DOHH2 (cell line): ENCODE measurements around the gene ZFAND3.
A peak's percentile ranks its signal among the peaks of the same experiment; 100 is the strongest.

Source experiments
- H3F3A ChIP-seq: fragments of 200-600 bp; sonication (generic), shearing (Covaris generic); 2 replicates; pipeline ENCODE4 v1.6.0; 2016; ENCODE audit warnings: antibody characterized with exemption, mild to moderate bottlenecking; ENCODE audit not compliant: control insufficient read depth, insufficient read depth
- H3K27ac ChIP-seq: fragments of 200-600 bp; sonication (generic); 2 replicates; pipeline ENCODE4 v1.5.1; 2014; ENCODE audit warnings: low read depth, mild to moderate bottlenecking, low read length, moderate library complexity
- H3K27me3 ChIP-seq: fragments of 200-600 bp; sonication (generic); 2 replicates; pipeline ENCODE4 v1.6.1; 2014; ENCODE audit warnings: mild to moderate bottlenecking, low read length, mixed read lengths; ENCODE audit not compliant: control insufficient read depth
- H3K36me3 ChIP-seq: fragments of 200-600 bp; sonication (generic); 2 replicates; pipeline ENCODE4 v1.6.1; 2014; ENCODE audit warnings: mild to moderate bottlenecking, low read length, moderate library complexity, mixed read lengths; ENCODE audit not compliant: control insufficient read depth
- H3K4me1 ChIP-seq: fragments of 200-600 bp; sonication (generic); 2 replicates; pipeline ENCODE4 v1.6.1; 2014; ENCODE audit warnings: mild to moderate bottlenecking, low read length, mixed read lengths; ENCODE audit not compliant: control insufficient read depth
- H3K4me2 ChIP-seq: fragments of 200-600 bp; sonication (generic); 2 replicates; pipeline ENCODE4 v1.6.0; 2014; ENCODE audit warnings: mild to moderate bottlenecking, low read length, moderate library complexity
- H3K4me3 ChIP-seq: fragments of 200-600 bp; sonication (generic); 2 replicates; pipeline ENCODE4 v1.5.1; 2014; ENCODE audit warnings: mild to moderate bottlenecking, low read length, mixed read lengths
- H3K79me2 ChIP-seq: fragments of 200-600 bp; sonication (generic); 2 replicates; pipeline ENCODE4 v1.6.1; 2014; ENCODE audit warnings: mild to moderate bottlenecking, low read length, mixed read lengths; ENCODE audit not compliant: control insufficient read depth
- H3K9me2 ChIP-seq: fragments of 200-600 bp; sonication (generic); replicated peaks from 2 replicates; pipeline ENCODE4 v1.6.1; 2014; ENCODE audit warnings: mild to moderate bottlenecking, low read length, mixed read lengths; ENCODE audit not compliant: control insufficient read depth
- H3K9me3 ChIP-seq: fragments of 200-600 bp; sonication (generic); 2 replicates; pipeline ENCODE4 v1.6.1; 2014; ENCODE audit warnings: antibody characterized with exemption, low read length, mixed read lengths; ENCODE audit not compliant: control insufficient read depth, insufficient read depth
- H4K20me1 ChIP-seq: fragments of 200-600 bp; sonication (generic); 2 replicates; pipeline ENCODE4 v1.6.0; 2014; ENCODE audit warnings: low read depth, mild to moderate bottlenecking, antibody characterized with exemption, low read length, moderate library complexity; ENCODE audit not compliant: control insufficient read depth, insufficient read depth
- CTCF ChIP-seq: fragments of 200-600 bp; sonication (generic); IDR thresholded peaks from one replicate; pipeline ENCODE4 v1.5.1; 2014; ENCODE audit warnings: antibody characterized with exemption, mild to moderate bottlenecking, low read depth, low read length; ENCODE audit not compliant: poor library complexity, severe bottlenecking
- EZH2phosphoT487 ChIP-seq: fragments of 200-600 bp; sonication (generic); IDR thresholded peaks from 2 replicates; pipeline ENCODE4 v1.6.1; 2017; ENCODE audit warnings: borderline replicate concordance, mild to moderate bottlenecking, antibody characterized with exemption, low read length, moderate library complexity, mixed read lengths

The ZFAND3 gene

GRCh38 chr6:38068854-38069590 lies 249.5 kb downstream of the ZFAND3 start:
- Histone ChIP-seq H4K20me1 (no peaks in the 10 kb centered on the region), H3K4me2 (no peak overlapping the region), H3K79me2 (no peaks in the 10 kb centered on the region), H3F3A (no peaks in the 10 kb centered on the region), H3K27me3 (no peaks in the 10 kb centered on the region), H3K27ac (no peak overlapping the region), H3K9me3 (no peaks in the 10 kb centered on the region), H3K36me3 (no peaks in the 10 kb centered on the region), H3K4me3 (no peak overlapping the region), H3K9me2 (no peaks in the 10 kb centered on the region; the same call in 1 of the 2 replicates), H3K4me1 (peaks cover 18% of the 10 kb centered on the region)
- TF ChIP-seq EZH2phosphoT487 (no peak), CTCF (peak; percentile 22)

- H3K4me3 ChIP-seq, result peak overlapping the region; percentile 0; the same call in 1 of the 2 replicates
- H3K79me2 ChIP-seq, result no peaks in the 10 kb centered on the region
- no peaks in the 10 kb centered on the region for H3K9me3 ChIP-seq
- no peaks in the 10 kb centered on the region for H3K36me3 ChIP-seq
- H3K4me2 ChIP-seq, result peak overlapping the region; percentile 25
- no peaks in the 10 kb centered on the region; the same call in 1 of the 2 replicates for H3K9me2 ChIP-seq
- H3K27ac ChIP-seq, result peak overlapping the region; percentile 28
- no peaks in the 10 kb centered on the region for H3K27me3 ChIP-seq
- peaks cover 27% of the 10 kb centered on the region for H3K4me1 ChIP-seq
- TF ChIP-seq CTCF, result no peak
- no peak for TF ChIP-seq EZH2phosphoT487
- H3F3A ChIP-seq, result no peaks in the 10 kb centered on the region
- H4K20me1 ChIP-seq, result no peaks in the 10 kb centered on the region
Observed at GRCh38 chr6:38077488-38078030, 258.0 kb downstream of the ZFAND3 start.

- Histone ChIP-seq H3K4me3 (no peak overlapping the region), H3K4me1 (peaks cover 22% of the 10 kb centered on the region), H3K79me2 (no peaks in the 10 kb centered on the region), H3K36me3 (no peaks in the 10 kb centered on the region), H3K9me3 (no peaks in the 10 kb centered on the region), H3F3A (no peaks in the 10 kb centered on the region), H3K9me2 (no peaks in the 10 kb centered on the region; the same call in 1 of the 2 replicates), H3K27me3 (no peaks in the 10 kb centered on the region), H4K20me1 (no peaks in the 10 kb centered on the region), H3K27ac (no peak overlapping the region), H3K4me2 (no peak overlapping the region)
- TF ChIP-seq CTCF (no peak), EZH2phosphoT487 (no peak)
Observed at GRCh38 chr6:38078671-38079070, 259.1 kb downstream of the ZFAND3 start.
